Activated naive CD4-positive, alpha-beta T cell treated with anti-CD3 and anti-CD28 coated beads, Interleukin-2, amount 50 U/mL, for 16 hours (primary cell): Measurements from ENCODE around the gene RBM10.

Source experiments
- DNase-seq: peaks from one replicate; pipeline ENCODE4 v3.0.0-alpha.2; 2020

The RBM10 gene

DNA sequence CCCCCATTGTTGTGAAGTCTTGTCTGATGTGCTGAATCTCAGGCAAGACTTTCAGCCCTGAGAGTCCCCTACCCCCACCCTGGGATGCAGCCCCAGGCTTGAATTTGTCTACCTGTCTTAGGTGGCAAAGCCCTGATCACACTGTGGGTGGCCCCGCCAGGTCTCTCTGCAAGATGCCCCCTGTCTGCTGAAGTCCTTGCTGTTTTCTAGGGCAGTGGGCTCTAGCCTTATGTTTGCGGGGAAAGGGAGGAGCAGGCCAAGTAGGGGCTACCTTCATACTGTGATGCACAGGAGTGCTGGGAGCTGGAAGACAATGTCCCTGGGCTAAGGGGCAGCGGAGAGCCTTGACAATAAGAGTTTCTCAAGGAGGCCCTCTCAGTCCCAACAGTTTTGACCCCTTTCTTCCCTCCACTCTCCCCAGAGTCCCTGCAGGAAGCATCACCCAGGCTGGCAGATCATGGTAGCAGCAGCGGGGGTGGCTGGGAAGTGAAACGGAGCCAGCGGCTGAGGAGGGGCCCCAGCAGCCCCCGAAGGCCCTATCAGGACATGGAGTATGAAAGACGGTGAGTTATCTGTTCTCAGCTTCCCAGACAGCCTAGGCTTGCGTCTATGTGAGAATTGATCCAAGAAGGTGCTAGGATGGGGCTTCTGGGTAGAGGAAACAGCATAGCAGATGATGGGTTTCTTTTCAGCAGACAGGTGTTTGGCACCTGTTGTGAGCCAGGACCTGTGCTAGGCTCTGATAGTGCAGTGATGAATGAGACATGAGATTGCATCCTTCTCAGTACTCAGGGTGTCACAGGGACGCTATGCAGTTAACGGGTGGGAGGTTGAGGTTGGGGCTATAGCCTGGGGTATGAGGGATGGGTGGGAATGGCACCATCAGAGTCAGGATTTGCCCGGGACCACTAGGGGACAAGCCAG, 2.2 kb downstream of the RBM10 start:
- DNase-seq: no peak

DNA sequence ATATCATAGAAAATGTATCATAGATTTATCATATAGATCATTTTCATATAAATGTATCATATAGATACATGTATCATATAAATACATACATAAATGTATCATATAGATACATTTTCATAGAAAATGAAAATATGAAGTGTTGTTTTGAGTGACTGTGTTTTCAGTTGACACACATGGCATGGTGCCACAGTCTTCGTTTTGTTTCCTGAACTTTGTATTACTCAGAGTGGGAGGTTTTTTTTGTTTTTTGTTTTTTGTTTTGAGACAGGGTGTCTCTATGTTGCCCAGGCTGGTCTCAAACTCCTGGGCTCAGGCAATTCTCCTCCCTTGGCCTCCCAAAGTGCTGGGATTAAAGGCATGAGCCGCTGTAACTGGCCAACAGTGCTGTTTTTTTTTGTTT, 3.9 kb downstream of the RBM10 start:
- DNase-seq: peak; percentile 24

- no peak for DNase-seq
Measured at GRCh38 chrX:47151435-47151834, 6.4 kb downstream of the RBM10 start.

DNA sequence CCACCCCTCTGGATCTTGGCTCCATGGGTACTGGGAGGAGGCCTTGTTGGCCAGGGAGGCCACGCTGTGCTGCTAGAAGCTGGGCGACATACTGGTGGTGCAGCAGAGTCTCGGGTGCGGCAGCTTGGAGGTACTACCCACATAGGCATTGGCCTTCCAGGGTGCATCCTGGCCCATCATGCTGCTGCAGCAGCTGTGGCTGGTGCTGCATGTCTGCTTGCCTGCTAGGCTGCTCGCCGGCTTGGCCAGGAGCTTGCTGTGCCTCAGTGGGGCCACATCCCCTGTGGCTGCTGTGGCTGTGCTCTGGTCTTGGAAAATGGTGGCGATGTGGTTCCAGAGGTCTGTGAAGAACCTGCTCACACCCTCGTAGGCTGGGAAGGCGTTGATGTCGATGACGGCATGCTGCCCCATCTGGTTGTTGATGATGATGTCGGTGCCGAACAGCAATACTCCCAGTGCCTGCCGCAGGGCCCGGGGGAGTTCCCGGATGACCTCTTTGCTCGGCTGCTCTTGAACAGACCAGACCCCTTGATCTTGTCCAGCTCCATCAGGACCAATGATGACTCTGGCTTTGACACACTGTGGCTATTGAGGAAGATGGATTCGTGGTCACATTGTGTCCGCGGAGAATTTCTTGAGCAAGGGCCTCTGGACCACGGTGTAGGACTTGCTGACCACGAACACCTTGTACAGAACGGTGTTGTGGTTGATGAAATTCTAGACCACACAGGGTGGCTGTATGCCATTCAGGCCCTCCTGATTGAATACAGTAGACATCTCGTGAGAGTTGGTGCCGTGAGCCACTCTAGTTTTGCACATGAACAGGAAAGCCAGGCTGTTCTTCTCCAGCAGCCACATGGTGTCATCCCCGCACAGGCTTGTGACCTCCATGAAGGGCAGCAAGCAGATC, 11.8 kb downstream of the RBM10 start:
- no peak for DNase-seq

- no peak for DNase-seq
Measured at GRCh38 chrX:47158131-47158530, 13.1 kb downstream of the RBM10 start.

DNA sequence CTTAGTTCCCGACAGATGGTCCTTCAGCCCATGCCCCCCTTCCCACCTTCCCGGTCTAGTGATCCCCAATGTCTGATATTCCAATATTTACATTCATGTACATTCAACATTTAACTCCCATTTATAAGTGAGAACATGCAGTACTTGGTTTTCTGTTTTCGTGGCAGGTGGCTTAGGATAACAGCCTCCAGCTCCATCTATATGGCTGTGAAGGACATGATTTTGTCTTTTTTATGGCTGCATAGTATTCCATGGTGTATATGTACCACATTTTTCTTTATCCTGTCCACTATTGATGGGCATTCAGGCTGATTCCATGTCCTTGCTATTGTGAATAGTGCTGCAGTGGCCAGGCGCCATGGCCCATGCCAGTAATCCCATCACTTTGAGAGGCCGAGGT, 13.8 kb downstream of the RBM10 start:
- DNase-seq: no peak

DNA sequence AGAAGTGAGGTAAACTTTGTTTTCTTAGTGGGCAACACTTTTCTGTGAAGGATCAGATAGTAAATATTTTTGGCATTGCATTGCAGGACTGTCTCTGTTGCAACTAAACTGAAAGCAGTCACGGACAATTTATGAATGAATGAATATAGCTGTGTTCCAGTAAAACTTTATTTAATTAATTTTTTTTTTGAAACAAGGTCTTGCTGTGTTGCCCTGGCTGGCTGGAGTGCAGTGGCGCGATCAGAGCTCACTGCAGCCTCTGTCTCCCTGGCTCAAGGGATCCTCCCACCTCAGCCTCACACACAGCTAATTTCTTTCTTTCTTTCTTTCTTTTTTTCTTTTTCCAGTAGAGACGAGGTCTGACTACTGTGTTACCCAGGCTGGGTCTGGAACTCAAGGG, 15.8 kb downstream of the RBM10 start:
- no peak for DNase-seq

DNA sequence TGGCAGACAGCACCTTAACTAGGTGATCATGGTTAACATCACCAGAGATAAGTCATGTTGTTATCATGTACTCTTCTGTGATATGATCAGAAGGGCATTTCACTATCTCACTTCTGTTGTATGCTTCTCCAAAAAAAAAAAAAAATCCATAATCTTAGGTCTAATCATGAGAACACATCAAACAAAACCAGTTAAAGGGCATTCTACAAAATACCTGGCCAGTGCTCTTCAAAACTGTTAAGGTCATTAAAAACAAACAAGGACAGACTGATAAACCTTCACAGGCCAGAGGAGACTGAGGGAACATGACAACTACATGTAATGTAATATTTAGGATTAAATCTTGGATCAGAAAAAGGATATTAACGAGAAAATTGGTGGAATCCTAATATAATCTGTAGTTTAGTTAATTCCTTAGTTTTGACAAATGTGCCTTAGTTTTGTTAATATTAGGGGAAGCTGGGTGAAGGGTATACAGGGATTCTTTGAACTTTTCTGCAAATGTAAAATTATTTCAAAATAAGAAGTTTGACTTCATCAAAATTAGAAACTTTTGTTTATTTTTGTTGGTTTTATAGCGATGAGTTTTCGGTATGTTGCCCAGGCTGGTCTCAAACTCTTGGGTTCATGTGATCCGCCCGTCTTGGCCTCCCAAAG, 18.0 kb downstream of the RBM10 start:
- no peak for DNase-seq

- DNase-seq: no peak
Measured at GRCh38 chrX:47164420-47164819, 19.4 kb downstream of the RBM10 start.

DNA sequence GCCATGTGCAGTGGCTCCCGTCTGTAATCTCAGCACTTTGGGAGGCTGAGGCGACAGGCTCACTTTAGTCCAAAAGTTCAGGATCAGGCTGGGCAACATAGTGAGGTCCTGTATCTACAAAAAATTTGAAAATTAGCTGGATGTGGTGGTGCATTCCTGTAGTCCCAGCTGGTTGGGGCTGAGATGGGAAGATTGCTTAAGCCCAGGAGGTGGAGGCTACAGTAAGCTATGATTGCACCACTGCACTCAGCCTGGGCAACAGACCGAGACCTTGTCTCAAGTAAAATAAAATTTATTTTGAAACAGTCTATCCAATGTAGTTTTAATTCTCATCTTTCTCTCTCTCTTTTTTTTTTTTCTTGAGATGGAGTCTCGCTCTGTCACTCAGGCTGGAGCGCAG, 21.1 kb downstream of the RBM10 start:
- no peak for DNase-seq

GRCh38 chrX:47168495-47169073, 23.6 kb downstream of the RBM10 start:
- no peak for DNase-seq

DNA sequence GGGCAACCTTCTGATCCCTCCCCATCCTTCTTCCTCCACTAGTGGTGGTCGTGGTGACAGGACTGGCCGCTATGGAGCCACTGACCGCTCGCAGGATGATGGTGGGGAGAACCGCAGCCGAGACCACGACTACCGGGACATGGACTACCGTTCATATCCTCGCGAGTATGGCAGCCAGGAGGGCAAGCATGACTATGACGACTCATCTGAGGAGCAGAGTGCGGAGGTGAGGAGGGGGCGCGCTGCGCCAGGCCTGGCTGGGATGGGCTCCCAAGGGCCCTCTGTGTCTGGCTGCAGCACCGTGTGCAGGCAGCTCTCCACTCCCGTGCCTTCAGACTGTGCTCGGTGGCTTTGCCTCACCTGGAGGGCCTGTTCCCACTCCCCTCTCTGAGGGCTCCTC, 24.3 kb downstream of the RBM10 start:
- no peak for DNase-seq

GRCh38 chrX:47169726-47170515, 24.9 kb downstream of the RBM10 start:
- no peak for DNase-seq

DNA sequence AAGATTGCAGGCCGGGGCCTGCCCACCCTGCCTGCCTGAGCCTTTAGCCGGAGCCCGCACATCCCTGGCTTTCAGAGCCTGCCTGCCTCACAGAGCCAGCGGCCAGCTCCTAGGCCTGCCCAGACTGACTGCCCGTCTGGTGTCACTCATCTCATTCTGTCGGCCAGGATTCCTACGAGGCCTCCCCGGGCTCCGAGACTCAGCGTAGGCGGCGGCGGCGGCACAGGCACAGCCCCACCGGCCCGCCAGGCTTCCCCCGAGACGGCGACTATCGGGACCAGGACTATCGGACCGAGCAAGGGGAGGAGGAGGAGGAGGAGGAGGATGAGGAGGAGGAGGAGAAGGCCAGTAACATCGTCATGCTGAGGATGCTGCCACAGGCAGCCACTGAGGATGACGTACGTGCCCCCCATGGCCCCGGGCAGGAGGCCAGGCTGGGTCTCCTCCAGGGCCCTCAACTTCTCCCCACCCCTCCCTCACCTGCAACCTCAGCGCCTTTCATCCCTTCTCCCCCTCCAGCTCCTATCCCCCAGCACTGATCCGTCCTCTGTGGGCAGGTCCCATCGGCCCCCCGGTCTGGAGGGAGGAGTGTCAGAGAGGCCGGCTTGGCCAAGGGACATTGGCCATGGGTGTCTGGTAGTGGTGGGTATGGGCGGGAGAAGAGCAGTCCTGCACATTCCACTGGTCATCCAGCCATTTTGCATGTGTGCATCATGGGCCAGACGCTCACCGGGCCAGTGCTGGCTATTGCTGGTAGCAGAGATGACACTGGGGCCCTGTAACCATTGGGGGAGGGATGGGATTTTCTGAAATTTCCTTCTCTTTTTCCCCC, 26.1 kb downstream of the RBM10 start:
- DNase-seq: no peak

DNA sequence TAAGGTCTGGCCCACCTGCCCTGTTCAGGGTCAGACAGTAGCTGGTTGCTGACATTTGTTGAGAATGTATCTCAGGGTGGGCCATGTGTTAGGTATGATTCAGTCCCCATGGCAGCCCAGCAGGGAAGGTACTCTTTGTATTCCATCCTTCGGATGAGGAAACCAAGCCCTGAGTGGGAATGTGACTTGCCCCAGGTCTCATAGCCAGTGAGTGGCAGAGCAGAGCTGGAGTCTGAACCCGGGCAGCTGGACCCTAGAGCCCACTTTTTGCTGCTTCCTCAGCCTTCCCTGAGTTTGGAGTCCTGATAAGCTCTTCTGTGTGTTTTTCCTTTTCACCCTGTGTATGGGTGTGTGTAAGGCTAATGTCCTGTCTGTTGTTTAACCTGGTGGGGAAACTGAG, 27.0 kb downstream of the RBM10 start:
- no peak for DNase-seq

- DNase-seq: no peak
Measured at GRCh38 chrX:47172549-47172948, 27.5 kb downstream of the RBM10 start.

DNA sequence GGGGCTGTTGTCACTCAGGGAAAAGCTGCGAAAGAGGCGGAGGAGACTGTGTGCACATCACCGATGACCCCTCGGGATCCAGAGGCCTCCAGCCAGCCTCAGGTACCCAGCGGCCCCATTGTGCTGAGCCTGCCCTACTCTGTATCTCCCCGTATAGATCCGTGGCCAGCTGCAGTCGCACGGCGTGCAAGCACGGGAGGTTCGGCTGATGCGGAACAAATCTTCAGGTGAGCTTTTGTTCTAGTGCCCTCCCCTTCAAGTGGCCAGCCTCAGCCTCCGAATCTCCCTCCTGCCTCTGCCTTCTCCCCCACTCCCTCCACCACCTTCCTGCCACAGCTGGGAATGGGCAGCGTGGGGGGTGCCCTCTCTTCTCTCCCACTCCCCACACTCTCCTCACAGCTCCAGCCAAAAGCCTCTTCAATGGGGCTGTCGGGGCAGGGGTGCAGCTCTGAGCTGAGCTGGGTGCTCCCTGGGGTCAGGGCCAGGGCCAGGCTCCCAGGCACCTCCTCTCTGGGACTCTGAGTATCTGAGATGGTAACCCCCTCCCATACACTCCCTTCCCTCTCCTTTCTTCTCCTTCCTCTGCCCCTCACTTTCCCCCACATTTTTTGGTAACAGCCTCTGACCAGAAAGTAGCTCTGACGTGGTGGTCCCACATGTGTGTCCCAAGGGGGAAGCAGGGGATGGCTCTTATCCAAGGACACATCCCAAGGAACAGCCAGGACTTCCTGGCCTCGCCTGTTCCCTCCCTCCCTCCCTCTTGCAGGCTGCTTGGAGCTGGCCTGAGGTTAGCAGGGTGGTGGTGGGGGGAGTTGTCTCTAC, 28.2 kb downstream of the RBM10 start:
- no peak for DNase-seq

- DNase-seq: no peak
Measured at GRCh38 chrX:47174376-47174775, 29.4 kb downstream of the RBM10 start.

GRCh38 chrX:47174846-47175587, 30.0 kb downstream of the RBM10 start:
- no peak for DNase-seq

DNA sequence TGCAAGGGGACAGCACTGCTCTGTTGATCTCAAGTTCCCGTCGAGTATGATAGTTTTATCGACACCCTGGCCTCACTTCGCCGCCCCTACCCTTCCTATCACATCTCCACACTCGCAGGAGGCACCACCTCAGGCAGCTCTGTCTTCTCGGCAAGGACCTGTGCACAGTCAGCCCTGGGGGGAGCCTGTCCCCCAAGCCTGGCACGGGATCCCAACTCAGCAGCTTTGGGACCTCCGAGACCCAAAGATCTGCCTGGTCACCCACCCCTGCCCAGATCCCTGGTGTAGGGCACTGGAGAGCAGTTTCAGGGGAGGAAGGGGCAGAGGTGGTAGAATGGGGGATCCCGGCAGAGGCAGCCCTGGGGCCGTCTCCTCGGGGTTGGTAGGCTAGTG, 30.6 kb downstream of the RBM10 start:
- no peak for DNase-seq
